Stimulated activated CD4-positive, alpha-beta T cell treated with anti-CD3 and anti-CD28 coated beads, Interleukin-4, amount 100 ng/mL, for 1 hour (primary cell): ENCODE measurements around the gene HTR3A.

Experiments used
- DNase-seq: peaks from one replicate; pipeline ENCODE4 v3.0.0-alpha.2; 2020

The HTR3A gene

GRCh38 chr11:114025329-114025907, 50.5 kb downstream of the HTR3A start:
- no peak for DNase-seq

- no peak for DNase-seq
These were observed 51.4 kb downstream of the HTR3A start for GRCh38 chr11:114026355-114026754.

DNA sequence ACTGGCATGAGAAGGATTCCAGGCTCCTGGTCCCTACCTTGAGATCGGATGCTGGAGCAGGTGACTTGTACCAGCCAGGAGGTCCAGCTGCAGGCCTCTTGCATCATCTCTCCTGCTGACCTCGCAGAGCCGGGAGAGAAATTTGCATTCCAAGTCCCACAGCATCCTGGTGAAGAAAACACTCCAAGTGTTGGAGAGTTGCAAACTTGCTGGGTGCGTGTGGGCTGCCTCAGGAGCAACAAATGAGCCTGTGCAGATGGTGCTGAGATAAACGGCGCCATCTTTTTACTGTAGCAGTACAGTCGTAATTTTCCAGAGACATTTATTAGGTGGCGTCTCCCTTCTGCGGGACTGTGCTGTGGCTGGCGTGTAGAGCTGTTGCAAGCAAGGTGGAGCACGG, 52.5 kb downstream of the HTR3A start:
- no peak for DNase-seq

GRCh38 chr11:114027926-114028325, 53.0 kb downstream of the HTR3A start:
- no peak for DNase-seq

GRCh38 chr11:114031246-114031966, 56.5 kb downstream of the HTR3A start:
- no peak for DNase-seq

GRCh38 chr11:114031967-114032320, 57.0 kb downstream of the HTR3A start:
- no peak for DNase-seq

- DNase-seq, result no peak
These were observed 58.2 kb downstream of the HTR3A start for GRCh38 chr11:114033066-114033465.

GRCh38 chr11:114033572-114033971, 58.7 kb downstream of the HTR3A start:
- no peak for DNase-seq

DNA sequence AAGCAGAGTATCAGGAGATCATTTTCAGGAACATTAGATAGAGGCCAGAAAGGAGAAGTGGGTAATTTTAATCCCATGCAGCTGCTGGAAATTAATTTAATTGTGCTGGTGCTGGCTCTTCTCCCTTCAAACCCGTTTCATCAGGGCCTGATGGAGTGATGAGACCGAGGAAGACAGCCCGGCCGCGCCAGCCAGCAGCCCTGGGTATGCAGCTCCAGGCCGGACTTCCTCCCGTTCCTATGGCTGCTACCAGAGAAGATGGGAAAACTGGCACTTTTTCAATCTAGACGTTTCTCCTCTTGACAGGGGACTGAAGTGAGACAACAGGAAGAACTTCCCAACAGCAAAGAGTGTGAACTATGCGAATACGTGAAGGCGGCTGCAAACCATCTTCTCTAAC, 60.0 kb downstream of the HTR3A start:
- DNase-seq, result no peak

- DNase-seq, result peak; percentile 49
These were observed 61.4 kb downstream of the HTR3A start for GRCh38 chr11:114036147-114036811.

GRCh38 chr11:114036958-114037357, 62.0 kb downstream of the HTR3A start:
- DNase-seq, result no peak

- DNase-seq, result no peak
These were observed 64.6 kb downstream of the HTR3A start for GRCh38 chr11:114039551-114039950.
